ENCODE measurements around the gene CSRP3.
"Not testable (repeated sequence)": the region's sequence is repeated elsewhere in the genome, so short reads cannot be mapped to it uniquely, and the experiment has no call there.

Gene CSRP3

DNA sequence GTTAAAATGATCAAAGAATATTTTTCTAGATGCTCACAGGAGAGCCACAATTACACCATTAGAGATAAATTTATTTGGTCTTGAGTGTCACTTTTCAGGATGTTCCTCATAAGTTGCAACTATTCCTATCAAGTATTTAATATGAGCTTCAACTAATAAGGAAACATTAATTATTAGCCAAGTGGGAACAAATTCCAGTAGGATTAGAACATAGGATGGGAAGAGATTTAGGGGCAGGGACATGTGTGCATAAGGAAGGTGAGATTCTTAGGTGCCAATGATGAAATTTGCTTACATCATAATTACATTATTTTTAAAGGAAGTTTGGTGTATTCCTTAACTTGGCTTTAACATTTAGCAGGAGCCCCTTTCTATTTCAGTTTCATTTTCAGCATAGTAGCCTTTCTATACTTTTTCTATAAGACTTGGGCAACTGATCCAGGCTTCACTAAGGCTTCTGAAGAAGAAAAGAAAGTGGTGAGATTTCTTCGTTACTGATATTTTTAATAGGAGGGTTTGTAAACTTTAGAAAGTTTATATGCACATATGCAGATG is 38.8 kb downstream of the CSRP3 start:
- no peak for DNase-seq
- H3K36me3 ChIP-seq (replicated peaks) = peaks cover 5% of the 10 kb centered on the region
- no peaks in the 10 kb centered on the region for H3K27me3 ChIP-seq (replicated peaks)
- H3K27ac ChIP-seq = no peak overlapping the region
- in situ Hi-C loops (cut with HindIII; ENCODE audit: low pct_ligation_motif_present, low sequenced_read_pairs) = no loop called here
- TF ChIP-seq, protein P1, sequence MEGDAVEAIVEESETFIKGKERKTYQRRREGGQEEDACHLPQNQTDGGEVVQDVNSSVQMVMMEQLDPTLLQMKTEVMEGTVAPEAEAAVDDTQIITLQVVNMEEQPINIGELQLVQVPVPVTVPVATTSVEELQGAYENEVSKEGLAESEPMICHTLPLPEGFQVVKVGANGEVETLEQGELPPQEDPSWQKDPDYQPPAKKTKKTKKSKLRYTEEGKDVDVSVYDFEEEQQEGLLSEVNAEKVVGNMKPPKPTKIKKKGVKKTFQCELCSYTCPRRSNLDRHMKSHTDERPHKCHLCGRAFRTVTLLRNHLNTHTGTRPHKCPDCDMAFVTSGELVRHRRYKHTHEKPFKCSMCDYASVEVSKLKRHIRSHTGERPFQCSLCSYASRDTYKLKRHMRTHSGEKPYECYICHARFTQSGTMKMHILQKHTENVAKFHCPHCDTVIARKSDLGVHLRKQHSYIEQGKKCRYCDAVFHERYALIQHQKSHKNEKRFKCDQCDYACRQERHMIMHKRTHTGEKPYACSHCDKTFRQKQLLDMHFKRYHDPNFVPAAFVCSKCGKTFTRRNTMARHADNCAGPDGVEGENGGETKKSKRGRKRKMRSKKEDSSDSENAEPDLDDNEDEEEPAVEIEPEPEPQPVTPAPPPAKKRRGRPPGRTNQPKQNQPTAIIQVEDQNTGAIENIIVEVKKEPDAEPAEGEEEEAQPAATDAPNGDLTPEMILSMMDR (IDR thresholded peaks at IDR 0.05; ENCODE audit: low read depth, low read length, missing control alignments) = no peak
- H3K4me3 ChIP-seq (ENCODE audit: low read depth, low read length) = no peak overlapping the region

GRCh38 chr11:19161651-19162050 is 40.1 kb downstream of the CSRP3 start:
- DNase-seq = no peak
- TF ChIP-seq, protein P1 (IDR thresholded peaks at IDR 0.05; ENCODE audit: low read depth, low read length, missing control alignments) = no peak
- in situ Hi-C loops (cut with HindIII; ENCODE audit: low pct_ligation_motif_present, low sequenced_read_pairs) = no loop called here
- H3K27me3 ChIP-seq (replicated peaks) = no peaks in the 10 kb centered on the region
- no peak overlapping the region for H3K4me3 ChIP-seq (ENCODE audit: low read depth, low read length)
- H3K36me3 ChIP-seq (replicated peaks) = peaks cover 5% of the 10 kb centered on the region
- H3K27ac ChIP-seq = no peak overlapping the region

GRCh38 chr11:19160847-19161246 is 40.9 kb downstream of the CSRP3 start:
- Histone ChIP-seq H3K4me3 (ENCODE audit: low read depth, low read length) (no peak overlapping the region), H3K27ac (no peak overlapping the region), H3K27me3 (replicated peaks) (no peaks in the 10 kb centered on the region), H3K36me3 (replicated peaks) (peaks cover 4% of the 10 kb centered on the region)
- TF ChIP-seq, protein P1 (IDR thresholded peaks at IDR 0.05; ENCODE audit: low read depth, low read length, missing control alignments) = no peak
- in situ Hi-C loops (cut with HindIII; ENCODE audit: low pct_ligation_motif_present, low sequenced_read_pairs) = no loop called here
- DNase-seq = no peak

GRCh38 chr11:19156892-19157291 is 44.9 kb downstream of the CSRP3 start:
- DNase-seq = no peak
- no peak overlapping the region for H3K4me3 ChIP-seq (ENCODE audit: low read depth, low read length)
- H3K27ac ChIP-seq = no peak overlapping the region
- no peaks in the 10 kb centered on the region for H3K27me3 ChIP-seq (replicated peaks)
- TF ChIP-seq, protein P1 (IDR thresholded peaks at IDR 0.05; ENCODE audit: low read depth, low read length, missing control alignments) = no peak
- in situ Hi-C loops (cut with HindIII; ENCODE audit: low pct_ligation_motif_present, low sequenced_read_pairs) = no loop called here
- H3K36me3 ChIP-seq (replicated peaks) = no peaks in the 10 kb centered on the region

GRCh38 chr11:19145319-19145718 is 56.5 kb downstream of the CSRP3 start:
- Histone ChIP-seq H3K27ac (no peak overlapping the region), H3K27me3 (replicated peaks) (no peaks in the 10 kb centered on the region), H3K36me3 (replicated peaks) (no peaks in the 10 kb centered on the region), H3K4me3 (ENCODE audit: low read depth, low read length) (no peak overlapping the region)
- TF ChIP-seq, protein P1 (IDR thresholded peaks at IDR 0.05; ENCODE audit: low read depth, low read length, missing control alignments) = no peak
- in situ Hi-C loops (cut with HindIII; ENCODE audit: low pct_ligation_motif_present, low sequenced_read_pairs) = no loop called here
- no peak for DNase-seq

- in situ Hi-C loops (cut with HindIII; ENCODE audit: low pct_ligation_motif_present, low sequenced_read_pairs); H3K4me3 ChIP-seq (ENCODE audit: low read depth, low read length); H3K36me3 ChIP-seq (replicated peaks); DNase-seq; H3K27me3 ChIP-seq (replicated peaks); H3K27ac ChIP-seq: not testable (repeated sequence)
Observed at GRCh38 chr11:19136884-19137283, 64.9 kb downstream of the CSRP3 start.
